CD4-positive, CD25-positive, alpha-beta regulatory T cell (primary cell): ENCODE data around the gene TMPRSS5. TPM values are rescaled to one million over a fixed set of nuclear protein-coding genes. Genes with fewer than 3 reads are reported as not detected.

Experiments
- ATAC-seq, 2 donors: fragments of 150-1000 bp; cut with Tn5 transposase; one replicate each; pipeline ENCODE4 v1.10.0; 2021; ENCODE audit warnings: low read depth in 2 of 2, moderate number of reproducible peaks in 2 of 2, moderate library complexity in 1 of 2
- DNase-seq, 3 donors: peaks; one replicate each; pipeline versions ENCODE4 v3.0.0 to v3.0.0-alpha.2; 2012 to 2022; ENCODE audit warnings: mixed read lengths in 1 of 3
- H3K27ac ChIP-seq: one replicate; pipeline ENCODE4 v1.7.0; 2013; ENCODE audit warnings: mild to moderate bottlenecking, low read length; ENCODE audit not compliant: insufficient read depth, poor library complexity, severe bottlenecking
- H3K27me3 ChIP-seq: one replicate; pipeline ENCODE4 v1.7.0; 2013; ENCODE audit warnings: low read length; ENCODE audit not compliant: control insufficient read depth, insufficient read depth
- H3K36me3 ChIP-seq: one replicate; pipeline ENCODE4 v1.7.0; 2013; ENCODE audit warnings: mild to moderate bottlenecking, low read length, moderate library complexity; ENCODE audit not compliant: control insufficient read depth, insufficient read depth
- H3K4me1 ChIP-seq: 2 replicates; pipeline ENCODE4 v1.7.0; 2013; ENCODE audit warnings: mild to moderate bottlenecking, low read length; ENCODE audit not compliant: insufficient read depth, control insufficient read depth, poor library complexity, severe bottlenecking
- H3K4me3 ChIP-seq: one replicate; pipeline ENCODE4 v1.7.0; 2013; ENCODE audit warnings: low read depth, mild to moderate bottlenecking, low read length, moderate library complexity
- H3K9me3 ChIP-seq, 2 experiments: 1 replicate in 1 of 2; 2 replicates in 1 of 2; pipeline ENCODE4 v1.7.0; 2013; ENCODE audit warnings: low read length in 2 of 2, mild to moderate bottlenecking in 1 of 2, moderate library complexity in 1 of 2; ENCODE audit not compliant: control insufficient read depth in 2 of 2
- H3K27ac Mint-ChIP-seq, 3 donors: one replicate each; pipeline ENCODE4 v1.8.0; 2020 to 2022; ENCODE audit warnings: mild to moderate bottlenecking in 3 of 3, mixed read lengths in 3 of 3, moderate library complexity in 2 of 3
- H3K27me3 Mint-ChIP-seq: one replicate; pipeline ENCODE4 v1.8.0; 2022; ENCODE audit warnings: mild to moderate bottlenecking, mixed read lengths
- H3K36me3 Mint-ChIP-seq: one replicate; pipeline ENCODE4 v1.8.0; 2020; ENCODE audit warnings: mixed read lengths
- H3K4me1 Mint-ChIP-seq, 4 donors: one replicate each; pipeline ENCODE4 v1.8.0; 2020 to 2022; ENCODE audit warnings: mixed read lengths in 4 of 4, mild to moderate bottlenecking in 1 of 4
- H3K4me3 Mint-ChIP-seq, 4 donors: one replicate each; pipeline ENCODE4 v1.8.0; 2020 to 2022; ENCODE audit warnings: mild to moderate bottlenecking in 4 of 4, mixed read lengths in 4 of 4, moderate library complexity in 3 of 4
- H3K9me3 Mint-ChIP-seq, 7 donors: one replicate each; pipeline ENCODE4 v1.8.0; 2020 to 2022; ENCODE audit warnings: mixed read lengths in 7 of 7, mild to moderate bottlenecking in 3 of 7, moderate library complexity in 2 of 7
- polyA plus RNA-seq, 4 donors: library from polyadenylated mRNA; unstranded; fragments of 300-500 nt; fragmentation: Illumina TruSeq; gene quantifications; one replicate each; pipeline ENCODE4 v1.2.3, GENCODE V29; 2021
- total RNA-seq: library from RNA; stranded (reverse); gene quantifications from one replicate; pipeline ENCODE4 v1.2.3, GENCODE V29; 2022

Gene TMPRSS5
- total and polyA plus RNA-seq, 5 donors from 2014 or later = 0.08 to 0.74 TPM; not detected in 3

GRCh38 chr11:113683481-113684046 lies 22.5 kb downstream of the TMPRSS5 start:
- H3K4me1 ChIP-seq = no peaks in the 10 kb centered on the region
- no peak overlapping the region for H3K4me3 Mint-ChIP-seq
- H3K9me3 ChIP-seq = no peaks in the 10 kb centered on the region
- no peak overlapping the region for H3K4me3 ChIP-seq
- peaks cover 3% of the 10 kb centered on the region for H3K36me3 Mint-ChIP-seq
- DNase-seq (no peak), ATAC-seq (no peak)
- no peaks in the 10 kb centered on the region for H3K36me3 ChIP-seq
- H3K27me3 Mint-ChIP-seq = no peaks in the 10 kb centered on the region
- H3K27ac ChIP-seq = no peak overlapping the region
- peaks cover 0 to 7% (median 0%) of the 10 kb centered on the region in 4 donors for H3K4me1 Mint-ChIP-seq
- no peak overlapping the region for H3K27ac Mint-ChIP-seq
- no peaks in the 10 kb centered on the region for H3K9me3 Mint-ChIP-seq
- no peaks in the 10 kb centered on the region for H3K27me3 ChIP-seq

GRCh38 chr11:113681711-113682413 lies 24.2 kb downstream of the TMPRSS5 start:
- no peak overlapping the region for H3K4me3 Mint-ChIP-seq
- peaks cover 0 to under 1% (median 0%) of the 10 kb centered on the region in 7 donors for H3K9me3 Mint-ChIP-seq
- peaks cover 3% of the 10 kb centered on the region for H3K36me3 Mint-ChIP-seq
- ATAC-seq (no peak), DNase-seq (no peak)
- no peaks in the 10 kb centered on the region for H3K36me3 ChIP-seq
- H3K27ac ChIP-seq = no peak overlapping the region
- H3K9me3 ChIP-seq = no peaks in the 10 kb centered on the region
- no peak overlapping the region for H3K4me3 ChIP-seq
- no peaks in the 10 kb centered on the region for H3K4me1 ChIP-seq
- peaks cover 0 to 7% (median 0%) of the 10 kb centered on the region in 4 donors for H3K4me1 Mint-ChIP-seq
- no peaks in the 10 kb centered on the region for H3K27me3 ChIP-seq
- no peaks in the 10 kb centered on the region for H3K27me3 Mint-ChIP-seq
- no peak overlapping the region for H3K27ac Mint-ChIP-seq

GRCh38 chr11:113681282-113681681 lies 24.8 kb downstream of the TMPRSS5 start:
- no peaks in the 10 kb centered on the region for H3K27me3 Mint-ChIP-seq
- Histone ChIP-seq H3K27ac (no peak overlapping the region), H3K9me3 (no peaks in the 10 kb centered on the region), H3K4me3 (no peak overlapping the region), H3K36me3 (no peaks in the 10 kb centered on the region), H3K4me1 (no peaks in the 10 kb centered on the region), H3K27me3 (no peaks in the 10 kb centered on the region)
- ATAC-seq = no peak
- no peak for DNase-seq
- H3K4me1 Mint-ChIP-seq = peaks cover 0 to 7% (median 0%) of the 10 kb centered on the region in 4 donors
- no peak overlapping the region for H3K27ac Mint-ChIP-seq
- H3K36me3 Mint-ChIP-seq = peaks cover 3% of the 10 kb centered on the region
- peaks cover 0 to 2% (median 0%) of the 10 kb centered on the region in 7 donors for H3K9me3 Mint-ChIP-seq
- no peak overlapping the region for H3K4me3 Mint-ChIP-seq

GRCh38 chr11:113677685-113678084 lies 28.4 kb downstream of the TMPRSS5 start:
- no peak for DNase-seq
- Mint-ChIP-seq H3K36me3 (no peaks in the 10 kb centered on the region), H3K9me3 (peaks cover 0 to 3% (median 0%) of the 10 kb centered on the region in 7 donors), H3K4me1 (no peaks in the 10 kb centered on the region), H3K27me3 (peaks cover 4% of the 10 kb centered on the region), H3K4me3 (no peak overlapping the region), H3K27ac (no peak overlapping the region)
- Histone ChIP-seq H3K27me3 (no peaks in the 10 kb centered on the region), H3K36me3 (no peaks in the 10 kb centered on the region), H3K9me3 (no peaks in the 10 kb centered on the region), H3K4me1 (no peaks in the 10 kb centered on the region), H3K27ac (no peak overlapping the region), H3K4me3 (no peak overlapping the region)
- ATAC-seq = no peak

GRCh38 chr11:113675565-113675964 lies 30.5 kb downstream of the TMPRSS5 start:
- Histone ChIP-seq H3K27ac (no peak overlapping the region), H3K9me3 (no peaks in the 10 kb centered on the region), H3K27me3 (no peaks in the 10 kb centered on the region), H3K36me3 (no peaks in the 10 kb centered on the region), H3K4me3 (no peak overlapping the region), H3K4me1 (no peaks in the 10 kb centered on the region)
- DNase-seq (no peak), ATAC-seq (no peak)
- Mint-ChIP-seq H3K4me1 (no peaks in the 10 kb centered on the region), H3K27me3 (peaks cover 4% of the 10 kb centered on the region), H3K27ac (no peak overlapping the region), H3K9me3 (peaks cover 0 to 3% (median 0%) of the 10 kb centered on the region in 7 donors), H3K36me3 (no peaks in the 10 kb centered on the region), H3K4me3 (no peak overlapping the region)

- Histone ChIP-seq H3K27me3 (no peaks in the 10 kb centered on the region), H3K27ac (no peak overlapping the region), H3K4me1 (no peaks in the 10 kb centered on the region), H3K9me3 (no peaks in the 10 kb centered on the region), H3K4me3 (no peak overlapping the region), H3K36me3 (no peaks in the 10 kb centered on the region)
- H3K27me3 Mint-ChIP-seq = peaks cover 4% of the 10 kb centered on the region
- peaks cover 0 to 3% (median 0%) of the 10 kb centered on the region in 7 donors for H3K9me3 Mint-ChIP-seq
- DNase-seq (no peak), ATAC-seq (no peak)
- no peak overlapping the region for H3K4me3 Mint-ChIP-seq
- H3K4me1 Mint-ChIP-seq = no peaks in the 10 kb centered on the region
- H3K36me3 Mint-ChIP-seq = no peaks in the 10 kb centered on the region
- no peak overlapping the region for H3K27ac Mint-ChIP-seq
Measured at GRCh38 chr11:113675003-113675561, 31.0 kb downstream of the TMPRSS5 start.

- DNase-seq = no peak
- Mint-ChIP-seq H3K9me3 (peaks cover 0 to 3% (median 0%) of the 10 kb centered on the region in 7 donors), H3K4me3 (no peak overlapping the region), H3K27ac (no peak overlapping the region), H3K27me3 (peaks cover 4% of the 10 kb centered on the region), H3K36me3 (no peaks in the 10 kb centered on the region), H3K4me1 (no peaks in the 10 kb centered on the region)
- H3K27ac ChIP-seq = no peak overlapping the region
- no peaks in the 10 kb centered on the region for H3K9me3 ChIP-seq
- ATAC-seq = no peak
- H3K36me3 ChIP-seq = no peaks in the 10 kb centered on the region
- H3K4me1 ChIP-seq = no peaks in the 10 kb centered on the region
- no peak overlapping the region for H3K4me3 ChIP-seq
- H3K27me3 ChIP-seq = no peaks in the 10 kb centered on the region
Measured at GRCh38 chr11:113674397-113674685, 31.8 kb downstream of the TMPRSS5 start.
